Activated CD4-positive, alpha-beta T cell treated with anti-CD3 and anti-CD28 coated beads, Interleukin-2, Interleukin-4, amounts not matched to agents 100 ng/mL and 50 ng/mL, durations not matched to agents 16 hours and 8 hours (primary cell): ENCODE measurements around the gene BCL7A.
"Not testable (repeated sequence)": the region's sequence is repeated elsewhere in the genome, so short reads cannot be mapped to it uniquely, and the experiment has no call there.

ENCODE experiments used
- DNase-seq: peaks from one replicate; pipeline ENCODE4 v3.0.0-alpha.2; 2020; ENCODE audit warnings: low spot score

BCL7A gene

GRCh38 chr12:122096014-122096413 lies 74.3 kb downstream of the BCL7A start:
- DNase-seq: no peak

- DNase-seq: no peak
Measured at GRCh38 chr12:122096591-122097149, 75.0 kb downstream of the BCL7A start.

DNA sequence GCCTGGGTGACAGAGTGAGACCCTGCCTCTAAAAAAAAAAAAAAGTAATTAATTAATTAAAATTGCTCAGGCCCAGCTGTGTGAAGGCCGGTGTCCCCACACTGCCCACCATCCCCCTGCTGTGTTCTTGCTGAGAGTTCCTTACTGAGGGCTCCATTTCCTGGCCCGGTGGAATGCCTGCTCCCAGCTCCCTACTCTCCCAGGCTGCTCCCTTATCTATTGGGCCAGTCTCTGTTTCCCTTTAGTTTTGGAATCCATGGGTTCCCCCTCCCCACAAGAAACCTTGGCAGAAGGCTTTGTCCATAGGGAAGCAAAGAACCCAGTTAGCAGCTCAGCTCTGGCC lies 75.9 kb downstream of the BCL7A start:
- no peak for DNase-seq

DNA sequence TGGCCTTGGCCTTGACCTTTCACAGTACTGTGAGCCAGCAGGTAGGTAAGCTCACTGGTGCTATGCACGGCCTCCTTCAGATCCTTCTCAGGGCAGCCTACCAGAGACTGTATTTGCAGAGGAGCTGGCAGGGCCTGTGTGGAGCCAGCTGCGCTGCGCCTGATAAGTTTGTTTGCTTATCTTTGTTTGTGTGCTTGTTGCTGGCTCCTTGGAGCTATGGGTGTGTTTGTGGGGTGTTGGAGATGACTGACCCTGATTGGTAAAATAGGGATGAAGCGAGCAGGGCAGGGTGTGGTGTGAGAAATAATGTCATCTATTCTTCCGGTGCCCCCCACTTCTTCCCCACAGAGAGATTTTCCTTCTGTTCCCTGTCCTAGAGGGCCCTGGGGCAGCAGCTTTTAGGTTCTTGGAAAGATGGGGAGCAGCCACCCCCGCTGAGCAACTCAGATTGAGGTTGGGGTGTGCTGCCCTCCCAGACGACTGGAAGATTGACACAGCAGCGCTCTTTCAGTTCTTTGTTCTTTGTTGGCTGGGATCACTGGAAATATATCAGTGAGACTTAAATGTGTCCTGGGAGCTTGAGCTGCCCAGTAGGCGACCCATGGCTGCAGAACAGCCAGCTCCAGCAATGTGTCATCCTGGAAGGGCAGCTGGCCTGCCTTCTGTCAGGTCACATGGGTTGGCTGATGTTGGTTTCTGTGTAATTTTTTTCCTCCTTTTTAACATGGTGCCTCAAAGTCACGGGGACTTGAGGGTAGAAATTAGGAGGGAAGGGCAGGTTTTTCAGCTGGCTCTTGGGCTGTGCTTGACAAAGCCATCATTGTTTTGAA lies 76.5 kb downstream of the BCL7A start:
- DNase-seq: no peak

GRCh38 chr12:122099280-122099749 lies 77.6 kb downstream of the BCL7A start:
- no peak for DNase-seq

DNA sequence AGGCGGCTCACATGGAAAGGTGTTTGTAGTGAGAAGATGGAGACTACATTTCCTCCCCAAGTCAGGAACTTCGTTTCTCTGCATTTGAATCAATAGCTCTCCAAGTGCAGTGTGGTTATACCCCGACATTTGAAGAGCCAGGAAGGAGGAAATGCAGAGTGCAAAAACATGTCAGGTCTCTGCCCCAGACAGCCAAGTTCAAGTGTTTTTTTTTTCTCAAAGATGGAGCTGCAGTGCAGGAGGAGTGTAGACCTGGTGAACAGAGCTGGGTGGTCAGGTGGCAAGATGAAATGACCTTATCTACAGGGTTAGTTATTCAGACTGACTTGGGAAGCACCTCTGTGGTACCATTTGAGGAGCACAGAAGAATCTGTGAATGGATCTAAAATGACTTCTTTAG lies 78.2 kb downstream of the BCL7A start:
- no peak for DNase-seq

GRCh38 chr12:122100568-122100967 lies 78.9 kb downstream of the BCL7A start:
- no peak for DNase-seq

DNA sequence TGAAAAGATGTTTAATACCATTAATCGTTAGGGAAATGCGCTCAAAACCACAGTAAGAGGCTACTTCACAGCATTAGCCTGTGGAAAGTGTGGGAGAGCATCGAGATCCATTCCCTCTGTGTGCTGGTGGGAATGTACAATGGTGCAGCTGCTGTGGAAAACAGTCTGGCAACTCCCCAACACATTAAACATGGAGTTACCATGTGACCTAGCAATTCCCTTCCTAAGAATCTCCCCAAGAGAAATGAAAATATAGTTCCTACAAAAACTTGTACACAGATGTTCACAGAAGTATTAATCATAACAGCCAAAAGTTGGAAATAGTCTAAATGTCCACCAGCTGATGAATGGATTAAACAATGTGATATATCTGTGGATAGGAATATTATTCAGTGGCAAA lies 80.6 kb downstream of the BCL7A start:
- DNase-seq: no peak

GRCh38 chr12:122104844-122105243 lies 83.2 kb downstream of the BCL7A start:
- no peak for DNase-seq

DNA sequence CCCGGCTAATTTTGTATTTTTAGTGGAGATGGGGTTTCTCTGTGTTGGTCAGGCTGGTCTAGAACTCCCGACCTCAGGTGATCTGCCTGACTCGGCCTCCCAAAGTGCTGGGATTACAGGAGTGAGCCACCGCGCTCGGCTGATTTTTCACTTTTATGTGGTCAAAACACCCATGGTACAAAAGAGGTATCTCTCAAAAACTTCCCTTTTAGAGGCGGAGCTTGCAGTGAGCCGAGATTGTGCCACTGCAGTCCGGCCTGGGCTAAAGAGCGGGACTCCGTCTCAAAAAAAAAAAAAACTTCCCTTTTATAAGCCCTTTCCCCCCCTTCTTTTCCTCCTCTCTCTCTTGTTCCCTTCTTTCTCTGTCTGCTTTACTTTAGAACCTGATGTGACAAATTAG lies 83.8 kb downstream of the BCL7A start:
- not testable (repeated sequence) for DNase-seq

DNA sequence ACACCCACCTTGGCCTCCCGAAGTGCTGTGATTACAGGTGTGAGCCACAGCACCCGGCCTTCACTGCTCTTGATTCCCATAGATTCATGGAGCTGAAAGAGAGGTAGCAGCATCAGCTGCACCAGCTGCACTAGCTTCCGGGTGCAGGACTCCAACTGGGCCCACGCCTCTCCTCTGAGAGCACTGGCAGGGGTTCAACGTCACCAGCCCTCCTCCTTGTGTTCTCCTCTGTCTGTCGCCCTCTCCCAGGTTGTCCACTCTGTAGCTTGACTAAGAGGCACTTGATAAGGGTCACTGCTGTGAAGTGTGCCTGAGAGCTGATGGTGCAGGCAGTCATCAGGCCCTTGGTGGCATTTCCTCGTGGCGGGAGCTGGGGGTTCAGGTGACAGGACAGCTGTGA lies 85.2 kb downstream of the BCL7A start:
- no peak for DNase-seq

DNA sequence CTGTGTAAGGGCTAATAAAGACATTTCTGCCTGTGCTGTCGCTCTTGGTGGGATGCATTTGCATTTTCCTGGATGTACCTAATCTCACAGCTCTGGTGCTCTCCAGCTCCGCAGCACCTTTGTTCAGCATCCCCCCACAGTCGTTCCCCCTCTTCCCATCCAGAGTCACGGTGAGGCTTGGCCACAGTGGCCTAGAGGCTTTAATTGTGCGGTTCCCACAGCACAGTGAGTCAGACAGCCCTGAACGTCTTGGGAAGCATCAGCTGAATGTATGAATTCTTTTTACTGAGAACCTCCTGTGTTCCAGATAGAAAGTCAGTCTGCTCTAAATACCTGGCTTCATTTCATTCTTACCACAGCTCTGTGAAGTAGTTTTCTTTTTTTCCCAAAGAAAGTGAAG lies 85.6 kb downstream of the BCL7A start:
- DNase-seq: no peak

DNA sequence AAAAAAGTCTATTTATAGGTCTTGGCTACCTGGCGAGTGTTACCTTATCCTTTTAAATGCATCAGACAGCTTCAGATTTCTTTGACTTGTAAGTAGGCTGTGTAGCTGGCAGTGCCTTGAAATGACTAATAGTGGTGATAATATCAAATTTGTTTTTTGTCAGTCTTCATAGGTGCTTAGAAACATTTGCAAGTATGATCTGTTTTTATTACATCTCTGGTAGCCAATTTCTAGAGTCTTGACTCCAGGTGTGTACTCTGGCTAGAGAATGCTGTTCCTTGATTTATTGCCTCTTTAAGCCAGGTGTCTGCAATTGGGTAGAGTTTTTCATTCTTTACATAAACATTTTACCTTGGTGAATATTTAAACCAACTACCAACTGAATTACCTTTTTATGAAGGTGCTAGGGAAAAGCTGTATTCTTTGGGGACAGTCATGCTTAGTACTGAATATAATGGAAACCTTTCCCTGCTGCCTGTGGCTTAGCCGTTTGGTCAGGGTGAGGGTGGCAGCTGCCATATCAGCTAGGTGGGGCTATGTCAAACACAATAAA lies 89.5 kb downstream of the BCL7A start:
- no peak for DNase-seq
